Measurements from ENCODE around the gene COL1A1. TPM values are rescaled to one million over a fixed set of nuclear protein-coding genes. Genes with fewer than 3 reads are reported as not detected.

COL1A1 gene
- total and polyA plus RNA-seq, 2 of the 13 experiments (the other 11 are each of a cell fraction or from before 2014, with no cell fraction given) = 0.05 TPM; not detected in 1

GRCh38 chr17:50177983-50178834, 23.2 kb downstream of the COL1A1 start (continued):
- no peak for TF ChIP-seq NAIF1 (CRISPR knock-in tag; IDR thresholded peaks at IDR 0.05; ENCODE audit: borderline replicate concordance)
- TF ChIP-seq MAFG (CRISPR knock-in tag; IDR thresholded peaks at IDR 0.05) = no peak
- no peak for TF ChIP-seq ZBTB25 (CRISPR knock-in tag; IDR thresholded peaks at IDR 0.05)
- no peak for TF ChIP-seq ATF6 (CRISPR knock-in tag; conservative IDR thresholded peaks at IDR 0.05)
- TF ChIP-seq JUN (CRISPR knock-in tag; IDR thresholded peaks at IDR 0.05) = 0 out of 2 replicates have a peak, but pooled peaks have one; percentile 17
- TF ChIP-seq IRF9 (CRISPR knock-in tag; IDR thresholded peaks at IDR 0.05; ENCODE audit: borderline replicate concordance) = peak; percentile 66; the same call in 1 of the 2 replicates
- TF ChIP-seq ZNF207 (IDR thresholded peaks at IDR 0.05; ENCODE audit: borderline replicate concordance) = no peak
- TF ChIP-seq IRX3 (CRISPR knock-in tag; IDR thresholded peaks at IDR 0.05; ENCODE audit: borderline replicate concordance, low read depth) = 0 out of 2 replicates have a peak, but pooled peaks have one; percentile 77
- TF ChIP-seq DNMT1 (CRISPR knock-in tag; IDR thresholded peaks at IDR 0.05) = no peak
- no peak for TF ChIP-seq ZNF530 (CRISPR knock-in tag; IDR thresholded peaks at IDR 0.05; ENCODE audit: low read depth)
- peak; percentile 93; the same call in 1 of the 2 replicates for TF ChIP-seq CAMTA2 (CRISPR knock-in tag; IDR thresholded peaks at IDR 0.05; ENCODE audit: borderline replicate concordance)
- no peak for TF ChIP-seq HNF1A (IDR thresholded peaks at IDR 0.05; ENCODE audit: low read depth)
- no peak for TF ChIP-seq HNF1A (CRISPR knock-in tag; IDR thresholded peaks at IDR 0.05; ENCODE audit: borderline replicate concordance)
- no peak for TF ChIP-seq KDM1A (CRISPR knock-in tag; IDR thresholded peaks at IDR 0.05)
- 0 out of 2 replicates have a peak, but pooled peaks have one; percentile 11 for TF ChIP-seq RXRA (CRISPR knock-in tag; IDR thresholded peaks at IDR 0.05)
- 0 out of 2 replicates have a peak, but pooled peaks have one; percentile 31 for TF ChIP-seq HOMEZ (CRISPR knock-in tag; IDR thresholded peaks at IDR 0.05; ENCODE audit: low read depth)
- no peak for TF ChIP-seq ZNF414 (CRISPR knock-in tag; IDR thresholded peaks at IDR 0.05)
